HepG2 (cell line): ENCODE measurements around the gene CFAP210. TPM values are rescaled to one million over a fixed set of nuclear protein-coding genes. Genes with fewer than 3 reads are reported as not detected.

ENCODE experiments used
- E2F2 ChIP-seq: sonication (generic); formaldehyde crosslinking; IDR thresholded peaks from 2 replicates; pipeline ENCODE4 v1.4.0; 2020; ENCODE audit warnings: missing genetic modification reagents, borderline replicate concordance
- FOXJ3 ChIP-seq: sonication (generic); formaldehyde crosslinking; IDR thresholded peaks from 2 replicates; pipeline ENCODE4 v1.4.0; 2020; ENCODE audit warnings: missing genetic modification reagents, mild to moderate bottlenecking, borderline replicate concordance
- PHF8 ChIP-seq: sonication (generic); formaldehyde crosslinking; IDR thresholded peaks from 2 replicates; pipeline ENCODE4 v1.5.0; 2020; ENCODE audit warnings: missing genetic modification reagents
- TCF7 ChIP-seq: sonication (generic); IDR thresholded peaks from 2 replicates; pipeline ENCODE4 v1.6.1; 2016; ENCODE audit warnings: antibody characterized with exemption, low read depth
- ZBTB14 ChIP-seq: sonication (generic); formaldehyde crosslinking; IDR thresholded peaks from 2 replicates; pipeline ENCODE4 v1.4.0; 2020; ENCODE audit warnings: missing genetic modification reagents
- ZNF264 ChIP-seq: sonication (generic); formaldehyde crosslinking; IDR thresholded peaks from 2 replicates; pipeline ENCODE4 v1.4.0; 2020; ENCODE audit warnings: missing genetic modification reagents
- ZNF678 ChIP-seq: sonication (generic); formaldehyde crosslinking; IDR thresholded peaks from 2 replicates; pipeline ENCODE4 v1.4.0; 2020; ENCODE audit warnings: mild to moderate bottlenecking, missing genetic modification reagents
- ZNF724P ChIP-seq: sonication (generic); formaldehyde crosslinking; IDR thresholded peaks from 2 replicates; pipeline ENCODE4 v1.8.0; 2022; ENCODE audit warnings: missing genetic modification reagents, borderline replicate concordance
- ZNF816 ChIP-seq: sonication (generic); formaldehyde crosslinking; IDR thresholded peaks from 2 replicates; pipeline ENCODE4 v1.8.0; 2022; ENCODE audit warnings: missing genetic modification reagents, mild to moderate bottlenecking, borderline replicate concordance
- polyA plus RNA-seq, 8 experiments: library from polyadenylated mRNA; depleted of rRNA in 3 of 8; stranded (reverse) in 7 of 8; unstranded in 1 of 8; fragments of >200 nt; fragmentation: Illumina TruSeq in 4 of 8; extraction: Trizol in 4 of 8; gene quantifications; 2 replicates each; pipeline versions ENCODE4 v1.2.1 to v1.2.3, GENCODE V29; 2011 to 2016; ENCODE audit warnings: low read depth in 4 of 8, missing spikeins in 1 of 8, mixed read lengths in 1 of 8; ENCODE audit not compliant: insufficient read depth in 1 of 8
- total RNA-seq, 5 experiments: library from RNA; depleted of rRNA; stranded (reverse); fragments of >200 nt; fragmentation: Illumina TruSeq; extraction: Trizol; gene quantifications; 2 replicates each; pipeline ENCODE4 v1.2.3, GENCODE V29; 2016; ENCODE audit warnings: low read depth in 1 of 5
- TF ChIP-seq, protein P1 (sequence below), 2 experiments: sonication (generic) in 1 of 2; formaldehyde crosslinking in 1 of 2; IDR thresholded peaks; 2 replicates each; pipeline versions ENCODE4 v1.6.1 to v1.9.0; 2014 to 2022; ENCODE audit warnings: antibody characterized with exemption in 1 of 2, borderline replicate concordance in 1 of 2, inconsistent platforms in 1 of 2, low read depth in 1 of 2, missing genetic modification reagents in 1 of 2
- TF ChIP-seq, protein P2 (sequence below): sonication (generic); formaldehyde crosslinking; IDR thresholded peaks from 2 replicates; pipeline ENCODE4 v1.4.0; 2020; ENCODE audit warnings: missing genetic modification reagents, borderline replicate concordance
- TF ChIP-seq, protein P3 (sequence below): conservative IDR thresholded peaks from 2 replicates; pipeline ENCODE4 v1.6.1; 2018; ENCODE audit warnings: missing genetic modification reagents
- TF ChIP-seq, protein P4 (sequence below): IDR thresholded peaks from 2 replicates; pipeline ENCODE4 v1.6.1; 2016; ENCODE audit warnings: low read depth

The CFAP210 gene
- total and polyA plus RNA-seq, 2 of the 13 experiments (the other 11 are each of a cell fraction or from before 2014, with no cell fraction given): 0.18 TPM; not detected in 1

DNA sequence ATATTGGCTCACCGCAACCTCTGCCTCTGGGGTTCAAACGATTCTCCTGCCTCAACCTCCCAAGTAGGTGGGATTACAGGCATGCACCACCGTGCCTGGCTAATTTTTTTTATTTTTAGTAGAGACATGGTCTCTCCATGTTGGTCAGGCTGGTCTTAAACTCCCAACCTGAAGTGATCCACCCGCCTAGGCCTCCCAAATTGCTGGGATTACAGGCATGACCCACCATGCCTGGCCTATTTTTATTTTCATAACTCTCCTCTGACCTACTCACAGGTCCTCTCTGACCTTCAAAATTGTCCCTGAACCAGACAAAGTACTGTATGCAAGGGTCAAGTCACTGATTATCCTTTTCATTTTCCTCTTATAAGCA lies 23.5 kb upstream of the CFAP210 start (continued):
- TF ChIP-seq, protein P1, sequence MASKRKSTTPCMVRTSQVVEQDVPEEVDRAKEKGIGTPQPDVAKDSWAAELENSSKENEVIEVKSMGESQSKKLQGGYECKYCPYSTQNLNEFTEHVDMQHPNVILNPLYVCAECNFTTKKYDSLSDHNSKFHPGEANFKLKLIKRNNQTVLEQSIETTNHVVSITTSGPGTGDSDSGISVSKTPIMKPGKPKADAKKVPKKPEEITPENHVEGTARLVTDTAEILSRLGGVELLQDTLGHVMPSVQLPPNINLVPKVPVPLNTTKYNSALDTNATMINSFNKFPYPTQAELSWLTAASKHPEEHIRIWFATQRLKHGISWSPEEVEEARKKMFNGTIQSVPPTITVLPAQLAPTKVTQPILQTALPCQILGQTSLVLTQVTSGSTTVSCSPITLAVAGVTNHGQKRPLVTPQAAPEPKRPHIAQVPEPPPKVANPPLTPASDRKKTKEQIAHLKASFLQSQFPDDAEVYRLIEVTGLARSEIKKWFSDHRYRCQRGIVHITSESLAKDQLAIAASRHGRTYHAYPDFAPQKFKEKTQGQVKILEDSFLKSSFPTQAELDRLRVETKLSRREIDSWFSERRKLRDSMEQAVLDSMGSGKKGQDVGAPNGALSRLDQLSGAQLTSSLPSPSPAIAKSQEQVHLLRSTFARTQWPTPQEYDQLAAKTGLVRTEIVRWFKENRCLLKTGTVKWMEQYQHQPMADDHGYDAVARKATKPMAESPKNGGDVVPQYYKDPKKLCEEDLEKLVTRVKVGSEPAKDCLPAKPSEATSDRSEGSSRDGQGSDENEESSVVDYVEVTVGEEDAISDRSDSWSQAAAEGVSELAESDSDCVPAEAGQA (IDR thresholded peaks at IDR 0.05; ENCODE audit: low read depth): no peak
- TF ChIP-seq, protein P1 (CRISPR knock-in tag; IDR thresholded peaks at IDR 0.05; ENCODE audit: borderline replicate concordance): no peak
- TF ChIP-seq E2F2 (CRISPR knock-in tag) (no peak), FOXJ3 (CRISPR knock-in tag) (0 out of 2 replicates have a peak, but pooled peaks have one; percentile 5), PHF8 (CRISPR knock-in tag) (no peak), ZNF816 (CRISPR knock-in tag) (no peak), TCF7 (peak; percentile 1; the same call in 1 of the 2 replicates), ZNF264 (CRISPR knock-in tag) (no peak), ZBTB14 (CRISPR knock-in tag) (no peak), ZNF678 (CRISPR knock-in tag) (no peak), ZNF724P (CRISPR knock-in tag) (no peak)
- TF ChIP-seq, protein P2, sequence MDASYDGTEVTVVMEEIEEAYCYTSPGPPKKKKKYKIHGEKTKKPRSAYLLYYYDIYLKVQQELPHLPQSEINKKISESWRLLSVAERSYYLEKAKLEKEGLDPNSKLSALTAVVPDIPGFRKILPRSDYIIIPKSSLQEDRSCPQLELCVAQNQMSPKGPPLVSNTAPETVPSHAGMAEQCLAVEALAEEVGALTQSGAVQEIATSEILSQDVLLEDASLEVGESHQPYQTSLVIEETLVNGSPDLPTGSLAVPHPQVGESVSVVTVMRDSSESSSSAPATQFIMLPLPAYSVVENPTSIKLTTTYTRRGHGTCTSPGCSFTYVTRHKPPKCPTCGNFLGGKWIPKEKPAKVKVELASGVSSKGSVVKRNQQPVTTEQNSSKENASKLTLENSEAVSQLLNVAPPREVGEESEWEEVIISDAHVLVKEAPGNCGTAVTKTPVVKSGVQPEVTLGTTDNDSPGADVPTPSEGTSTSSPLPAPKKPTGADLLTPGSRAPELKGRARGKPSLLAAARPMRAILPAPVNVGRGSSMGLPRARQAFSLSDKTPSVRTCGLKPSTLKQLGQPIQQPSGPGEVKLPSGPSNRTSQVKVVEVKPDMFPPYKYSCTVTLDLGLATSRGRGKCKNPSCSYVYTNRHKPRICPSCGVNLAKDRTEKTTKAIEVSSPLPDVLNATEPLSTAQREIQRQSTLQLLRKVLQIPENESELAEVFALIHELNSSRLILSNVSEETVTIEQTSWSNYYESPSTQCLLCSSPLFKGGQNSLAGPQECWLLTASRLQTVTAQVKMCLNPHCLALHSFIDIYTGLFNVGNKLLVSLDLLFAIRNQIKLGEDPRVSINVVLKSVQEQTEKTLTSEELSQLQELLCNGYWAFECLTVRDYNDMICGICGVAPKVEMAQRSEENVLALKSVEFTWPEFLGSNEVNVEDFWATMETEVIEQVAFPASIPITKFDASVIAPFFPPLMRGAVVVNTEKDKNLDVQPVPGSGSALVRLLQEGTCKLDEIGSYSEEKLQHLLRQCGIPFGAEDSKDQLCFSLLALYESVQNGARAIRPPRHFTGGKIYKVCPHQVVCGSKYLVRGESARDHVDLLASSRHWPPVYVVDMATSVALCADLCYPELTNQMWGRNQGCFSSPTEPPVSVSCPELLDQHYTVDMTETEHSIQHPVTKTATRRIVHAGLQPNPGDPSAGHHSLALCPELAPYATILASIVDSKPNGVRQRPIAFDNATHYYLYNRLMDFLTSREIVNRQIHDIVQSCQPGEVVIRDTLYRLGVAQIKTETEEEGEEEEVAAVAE (CRISPR knock-in tag): 0 out of 2 replicates have a peak, but pooled peaks have one; percentile 14
- TF ChIP-seq, protein P3, sequence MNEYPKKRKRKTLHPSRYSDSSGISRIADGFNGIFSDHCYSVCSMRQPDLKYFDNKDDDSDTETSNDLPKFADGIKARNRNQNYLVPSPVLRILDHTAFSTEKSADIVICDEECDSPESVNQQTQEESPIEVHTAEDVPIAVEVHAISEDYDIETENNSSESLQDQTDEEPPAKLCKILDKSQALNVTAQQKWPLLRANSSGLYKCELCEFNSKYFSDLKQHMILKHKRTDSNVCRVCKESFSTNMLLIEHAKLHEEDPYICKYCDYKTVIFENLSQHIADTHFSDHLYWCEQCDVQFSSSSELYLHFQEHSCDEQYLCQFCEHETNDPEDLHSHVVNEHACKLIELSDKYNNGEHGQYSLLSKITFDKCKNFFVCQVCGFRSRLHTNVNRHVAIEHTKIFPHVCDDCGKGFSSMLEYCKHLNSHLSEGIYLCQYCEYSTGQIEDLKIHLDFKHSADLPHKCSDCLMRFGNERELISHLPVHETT (CRISPR knock-in tag): 0 out of 2 replicates have a peak, but pooled peaks have one; percentile 21
- TF ChIP-seq, protein P4, sequence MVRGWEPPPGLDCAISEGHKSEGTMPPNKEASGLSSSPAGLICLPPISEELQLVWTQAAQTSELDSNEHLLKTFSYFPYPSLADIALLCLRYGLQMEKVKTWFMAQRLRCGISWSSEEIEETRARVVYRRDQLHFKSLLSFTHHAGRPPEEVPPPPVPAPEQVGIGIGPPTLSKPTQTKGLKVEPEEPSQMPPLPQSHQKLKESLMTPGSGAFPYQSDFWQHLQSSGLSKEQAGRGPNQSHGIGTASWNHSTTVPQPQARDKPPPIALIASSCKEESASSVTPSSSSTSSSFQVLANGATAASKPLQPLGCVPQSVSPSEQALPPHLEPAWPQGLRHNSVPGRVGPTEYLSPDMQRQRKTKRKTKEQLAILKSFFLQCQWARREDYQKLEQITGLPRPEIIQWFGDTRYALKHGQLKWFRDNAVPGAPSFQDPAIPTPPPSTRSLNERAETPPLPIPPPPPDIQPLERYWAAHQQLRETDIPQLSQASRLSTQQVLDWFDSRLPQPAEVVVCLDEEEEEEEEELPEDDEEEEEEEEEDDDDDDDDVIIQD (CRISPR knock-in tag): no peak
